ENCODE results near the gene MRPL55.

MRPL55 gene

GRCh38 chr1:228081578-228082213 lies 27.4 kb downstream of the MRPL55 start:
- TF ChIP-seq CTCF (IDR thresholded peaks at IDR 0.05; ENCODE audit: extremely low read depth, insufficient read depth, missing control alignments): no peak
- in situ Hi-C loops (cut with MboI; ENCODE audit: low pct_unique_long_range_greater_than_20kb, low sequenced_read_pairs, unreplicated experiment): no loop called here
- DNase-seq (ENCODE audit: low spot score): peak; percentile 59

- in situ Hi-C loops (cut with MboI; ENCODE audit: low pct_unique_long_range_greater_than_20kb, low sequenced_read_pairs, unreplicated experiment): no loop called here
- no peak for DNase-seq (ENCODE audit: low spot score)
- no peak for TF ChIP-seq CTCF (IDR thresholded peaks at IDR 0.05; ENCODE audit: extremely low read depth, insufficient read depth, missing control alignments)
Observed at GRCh38 chr1:228081144-228081543, 28.0 kb downstream of the MRPL55 start.

- in situ Hi-C loops (cut with MboI; ENCODE audit: low pct_unique_long_range_greater_than_20kb, low sequenced_read_pairs, unreplicated experiment): no loop called here
- no peak for TF ChIP-seq CTCF (IDR thresholded peaks at IDR 0.05; ENCODE audit: extremely low read depth, insufficient read depth, missing control alignments)
- DNase-seq (ENCODE audit: low spot score): no peak
Observed at GRCh38 chr1:228079601-228080263, 29.4 kb downstream of the MRPL55 start.

GRCh38 chr1:228079013-228079412 lies 30.1 kb downstream of the MRPL55 start:
- TF ChIP-seq CTCF (IDR thresholded peaks at IDR 0.05; ENCODE audit: extremely low read depth, insufficient read depth, missing control alignments): no peak
- DNase-seq (ENCODE audit: low spot score): no peak
- in situ Hi-C loops (cut with MboI; ENCODE audit: low pct_unique_long_range_greater_than_20kb, low sequenced_read_pairs, unreplicated experiment): no loop called here

- in situ Hi-C loops (cut with MboI; ENCODE audit: low pct_unique_long_range_greater_than_20kb, low sequenced_read_pairs, unreplicated experiment): no loop called here
Observed at GRCh38 chr1:228077565-228078330, 31.4 kb downstream of the MRPL55 start.

More at GRCh38 chr1:228077565-228078330, 31.4 kb downstream of the MRPL55 start:
- no peak for DNase-seq (ENCODE audit: low spot score)
- TF ChIP-seq CTCF (IDR thresholded peaks at IDR 0.05; ENCODE audit: extremely low read depth, insufficient read depth, missing control alignments): no peak

Measured in GM13977 (cell line).